Measurements from ENCODE around the gene ARHGAP25.

GRCh38 chr2:68740400-68740914 is 5.8 kb downstream of the ARHGAP25 start:
- TF ChIP-seq POLR2A (IDR thresholded peaks at IDR 0.05) (no peak), CTCF (IDR thresholded peaks at IDR 0.05) (no peak)
